OCI-LY7 (cell line): Measurements from ENCODE around the gene PPM1L.

Experiments used
- CTCF ChIP-seq: fragments of 200-600 bp; sonication (generic); conservative IDR thresholded peaks from 2 replicates; pipeline ENCODE4 v1.5.1; 2014; ENCODE audit warnings: mild to moderate bottlenecking, antibody characterized with exemption, low read length, moderate library complexity, mixed read lengths
- EZH2phosphoT487 ChIP-seq: fragments of 200-600 bp; sonication (generic); IDR thresholded peaks from 2 replicates; pipeline ENCODE4 v1.6.1; 2018; ENCODE audit warnings: low read depth, borderline replicate concordance, mild to moderate bottlenecking, mixed run types, antibody characterized with exemption, low read length, moderate library complexity, mixed read lengths

- no peak for TF ChIP-seq CTCF
- TF ChIP-seq EZH2phosphoT487, result no peak
Observed at GRCh38 chr3:160886421-160886820, 130.4 kb downstream of the PPM1L start.
